HK-2 (cell line): Measurements from ENCODE around the gene PDE11A.
A peak's percentile ranks its signal among the peaks of the same experiment; 100 is the strongest.
"Not testable (repeated sequence)": the region's sequence is repeated elsewhere in the genome, so short reads cannot be mapped to it uniquely, and the experiment has no call there.

Experiments used
- DNase-seq: peaks from one replicate; pipeline ENCODE4 v3.0.0-alpha.2; 2018; ENCODE audit not compliant: unreplicated experiment

PDE11A gene

DNA sequence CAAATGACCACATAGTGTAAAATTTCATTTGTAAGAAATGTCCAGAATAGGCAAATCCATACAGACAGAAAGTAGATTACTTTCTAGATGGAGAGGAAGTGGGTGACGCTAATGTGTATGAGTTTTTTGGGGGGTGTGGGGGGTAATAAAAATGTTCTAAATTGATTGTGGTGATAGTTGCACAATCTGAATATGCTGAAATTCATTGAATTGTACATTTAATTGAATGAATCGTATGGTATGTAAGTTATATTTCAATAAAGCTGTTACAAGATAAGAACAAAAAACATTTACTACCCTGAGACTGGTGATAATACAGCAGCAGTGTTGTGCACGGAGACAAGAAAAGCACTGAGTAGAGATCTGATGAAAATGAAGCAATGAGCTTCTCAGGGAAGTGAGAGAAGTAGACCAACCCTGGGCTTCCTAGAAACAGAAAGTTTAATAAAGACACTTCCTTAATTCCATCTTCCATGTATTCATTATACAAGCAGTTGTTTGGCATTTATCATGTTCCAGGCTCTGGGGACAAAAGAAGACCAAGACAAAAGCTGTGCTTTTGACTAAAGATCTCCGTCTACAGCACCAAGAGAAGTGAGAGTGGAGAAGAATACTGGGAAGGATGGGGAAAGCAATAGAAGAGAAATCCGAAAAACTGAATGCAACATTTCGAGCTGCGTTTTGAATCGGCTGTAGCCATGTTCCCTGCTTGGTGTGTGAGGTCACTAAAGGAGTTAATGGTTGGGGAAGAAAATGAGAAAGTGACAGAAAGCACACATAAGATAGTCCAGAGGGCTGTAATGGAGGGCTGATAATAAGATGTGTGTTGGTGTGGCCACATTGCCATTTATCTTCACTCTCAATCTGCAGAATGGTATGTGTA, 1.8 kb upstream of the PDE11A start:
- no peak for DNase-seq

DNA sequence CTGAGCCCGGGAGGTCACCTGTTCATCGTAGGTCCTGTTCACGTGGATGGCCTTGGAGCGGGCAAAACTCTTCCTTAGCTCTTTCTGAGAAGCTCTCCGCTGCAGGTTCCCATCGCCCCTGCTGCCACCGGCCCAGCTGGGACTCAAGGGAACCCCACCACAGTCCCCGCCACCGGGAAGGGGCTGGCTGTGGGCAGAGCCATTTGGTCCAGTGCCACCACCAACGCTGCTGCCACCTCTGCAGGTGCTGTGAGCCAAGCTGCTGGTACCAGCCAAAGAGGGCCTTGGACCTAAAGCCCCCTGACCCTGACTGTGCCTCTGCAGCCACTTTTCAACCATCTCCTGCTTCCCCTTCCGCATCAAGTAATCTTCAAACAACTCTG, 586 bp downstream of the PDE11A start:
- DNase-seq = no peak

DNA sequence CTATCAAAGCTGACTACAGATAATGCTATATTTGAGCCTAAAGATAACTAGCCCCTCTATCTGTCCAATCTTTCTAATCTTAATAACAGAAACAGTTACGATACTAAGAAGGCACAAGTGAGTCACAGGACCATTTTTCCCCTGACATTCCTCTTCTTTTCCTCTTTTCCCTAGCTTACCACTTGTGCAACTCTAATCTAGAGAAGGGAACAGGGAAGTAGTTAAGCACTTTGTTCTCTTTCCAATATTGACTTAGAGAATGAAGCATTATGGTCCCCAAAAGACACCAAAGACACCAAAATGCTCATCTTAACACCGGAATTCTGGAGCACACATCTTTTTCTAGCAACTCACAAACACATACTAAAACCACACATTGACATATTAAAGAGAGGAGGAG, 1.8 kb downstream of the PDE11A start:
- DNase-seq = no peak

DNA sequence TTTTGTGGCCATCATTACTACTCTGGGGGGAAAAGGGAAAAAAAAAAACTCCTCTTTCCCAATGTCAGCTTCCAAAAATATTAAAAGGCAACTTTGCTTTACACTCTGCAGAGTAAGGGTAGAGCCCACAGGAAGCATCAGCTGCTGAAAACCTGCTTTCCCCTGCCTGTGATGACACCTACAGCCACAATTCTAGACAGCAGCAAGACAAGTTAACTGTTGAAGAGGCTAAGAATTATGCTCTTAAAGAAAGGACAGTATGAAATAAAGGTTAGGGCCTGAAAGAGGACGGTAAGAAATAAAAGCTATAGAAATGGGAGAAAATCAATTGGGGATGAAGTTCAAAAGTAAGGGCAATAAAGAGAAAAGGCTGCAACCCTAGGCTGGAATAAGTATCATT, 3.0 kb downstream of the PDE11A start:
- DNase-seq = no peak

DNA sequence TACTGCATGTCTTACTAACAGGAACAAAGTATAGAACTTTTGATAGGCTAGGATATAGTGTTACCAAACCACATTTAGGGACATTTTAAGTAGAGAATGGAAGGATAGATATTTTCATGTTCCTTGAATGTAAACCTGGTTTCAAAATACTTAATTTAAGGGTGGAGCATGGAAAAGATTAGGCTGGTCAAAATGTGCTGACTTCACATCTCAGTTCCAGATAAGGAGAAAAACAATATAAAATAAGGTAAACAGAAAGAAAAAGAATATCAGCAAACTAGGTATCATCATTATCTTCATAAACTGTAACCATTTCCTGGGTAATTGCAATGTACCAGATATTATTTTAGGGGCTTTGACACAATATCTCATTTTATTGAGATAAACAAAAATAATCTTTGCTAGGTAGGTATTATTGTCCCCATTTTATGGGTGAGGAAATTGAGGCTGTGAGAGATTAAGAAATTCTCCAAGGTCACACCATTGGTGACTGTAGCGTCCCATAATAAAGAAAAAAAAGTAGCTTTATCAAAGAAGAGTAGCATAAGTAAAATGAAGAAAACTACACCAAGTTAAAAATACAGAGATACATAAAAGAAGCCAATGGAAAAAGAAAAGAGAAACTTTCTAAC, 3.6 kb downstream of the PDE11A start:
- no peak for DNase-seq

DNA sequence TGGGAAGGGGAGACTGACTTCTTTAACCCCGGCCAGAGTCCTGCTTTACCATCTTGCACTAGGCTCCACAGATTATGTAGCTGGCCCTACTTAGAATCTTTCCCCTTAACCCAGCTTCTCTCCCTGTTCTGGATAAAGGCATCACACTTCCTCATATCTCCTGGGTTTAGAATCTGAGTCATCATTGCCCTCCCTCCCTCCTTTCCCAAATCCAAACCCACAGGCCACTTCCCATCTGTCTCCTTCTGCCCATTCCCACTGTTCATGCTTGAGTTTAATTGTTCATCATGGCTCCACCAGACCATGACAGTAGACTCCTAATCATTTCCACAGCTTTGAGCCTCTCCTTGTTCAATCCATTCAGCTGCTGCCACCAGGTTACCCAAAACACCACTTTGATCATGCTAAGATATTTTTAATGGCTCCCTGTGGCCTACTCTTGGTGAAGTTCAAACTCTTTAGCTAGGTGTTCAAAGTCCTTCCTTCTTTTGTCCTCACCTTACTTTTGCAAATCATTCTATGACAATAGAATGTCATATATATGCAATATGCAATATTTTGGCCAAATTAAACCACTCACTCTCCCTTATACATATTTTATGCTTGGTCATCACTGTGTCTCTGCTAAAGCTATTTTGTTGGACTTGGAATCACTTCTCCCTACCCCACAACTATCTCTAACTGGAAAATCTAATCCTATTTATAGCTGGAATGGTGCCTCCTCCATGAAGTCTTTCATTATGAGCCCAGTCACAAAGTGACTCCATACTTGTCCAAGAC, 5.5 kb downstream of the PDE11A start:
- DNase-seq = peak; percentile 60

DNA sequence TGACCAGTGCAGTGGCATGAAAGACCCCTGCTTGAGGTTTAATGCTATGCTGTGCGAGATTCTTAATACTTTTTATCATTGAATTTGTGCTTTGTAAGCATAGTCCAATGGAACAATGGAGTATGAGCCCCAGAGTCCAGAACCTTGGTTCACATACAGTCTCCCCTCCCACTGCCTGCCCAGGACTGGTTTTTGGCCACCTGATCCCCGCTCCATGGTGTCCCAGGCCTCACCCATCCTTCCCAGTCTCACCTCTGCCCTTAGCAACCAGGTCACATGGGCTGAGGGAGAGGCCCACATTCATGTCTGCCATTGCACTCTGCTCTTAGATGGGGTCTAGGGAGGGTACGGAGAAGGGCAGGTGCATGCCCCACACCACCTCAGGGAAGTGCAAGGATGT, 6.3 kb downstream of the PDE11A start:
- DNase-seq = no peak

DNA sequence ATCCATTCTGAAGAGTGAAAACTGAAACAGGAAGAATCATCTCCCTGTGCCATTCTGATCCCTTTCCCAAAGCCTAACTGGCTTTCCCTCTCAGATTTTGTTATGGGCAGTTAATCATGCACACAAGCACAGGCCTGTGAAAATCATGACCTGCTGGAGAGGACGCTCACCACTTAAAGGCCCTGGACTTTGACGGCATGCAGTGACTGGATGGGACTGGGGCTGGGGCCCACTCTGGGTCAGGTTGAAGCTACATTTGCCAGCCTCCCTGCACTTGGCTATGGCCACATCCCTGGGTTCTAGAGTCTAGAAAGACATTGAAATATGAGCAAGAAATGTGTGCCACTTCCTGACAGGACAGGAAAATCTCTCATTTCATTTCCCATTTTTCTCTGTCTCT, 12.9 kb downstream of the PDE11A start:
- DNase-seq = no peak

DNA sequence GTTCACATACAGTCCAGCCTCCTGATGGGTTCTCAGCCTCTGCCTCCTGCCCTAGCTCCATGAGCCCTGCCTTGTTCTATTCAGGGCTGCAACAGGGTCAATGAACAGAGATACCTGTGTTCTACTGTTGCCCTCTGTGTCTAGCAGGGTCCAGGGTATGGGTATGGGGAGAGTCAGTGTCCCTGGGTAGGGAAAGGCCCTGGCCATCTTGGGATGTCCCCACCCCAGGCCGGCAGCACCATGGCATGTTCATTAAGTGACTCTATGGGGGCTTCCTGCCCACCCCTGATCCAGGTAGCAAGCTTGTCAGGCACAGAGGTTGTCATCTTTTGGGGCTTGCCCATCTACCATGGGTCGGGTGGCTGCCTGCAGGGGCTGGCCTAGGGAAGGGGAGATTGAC, 13.5 kb downstream of the PDE11A start:
- no peak for DNase-seq

DNA sequence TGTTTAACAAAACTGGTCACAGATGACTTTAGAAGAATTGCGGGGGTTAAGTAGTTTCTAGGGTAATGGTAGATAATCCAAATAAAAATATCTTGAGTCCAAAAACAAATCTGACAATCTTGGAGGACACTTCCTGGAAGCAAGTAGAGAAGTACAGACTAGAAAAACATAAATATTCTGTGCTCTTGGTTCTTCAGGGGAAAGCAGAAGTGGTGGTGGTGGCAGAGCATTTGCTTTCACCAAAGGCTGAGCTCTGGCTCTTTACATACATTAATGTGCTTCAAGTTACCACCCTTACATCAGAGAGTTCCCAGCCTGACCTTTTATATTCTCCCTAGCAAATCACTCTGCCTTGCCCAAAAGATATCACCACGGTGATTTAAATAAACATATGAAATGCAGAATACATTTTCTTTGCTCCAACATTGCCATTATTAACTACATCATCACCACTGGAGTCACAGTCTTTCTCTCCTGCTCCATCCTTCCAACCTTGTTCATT, 15.3 kb downstream of the PDE11A start:
- no peak for DNase-seq

DNA sequence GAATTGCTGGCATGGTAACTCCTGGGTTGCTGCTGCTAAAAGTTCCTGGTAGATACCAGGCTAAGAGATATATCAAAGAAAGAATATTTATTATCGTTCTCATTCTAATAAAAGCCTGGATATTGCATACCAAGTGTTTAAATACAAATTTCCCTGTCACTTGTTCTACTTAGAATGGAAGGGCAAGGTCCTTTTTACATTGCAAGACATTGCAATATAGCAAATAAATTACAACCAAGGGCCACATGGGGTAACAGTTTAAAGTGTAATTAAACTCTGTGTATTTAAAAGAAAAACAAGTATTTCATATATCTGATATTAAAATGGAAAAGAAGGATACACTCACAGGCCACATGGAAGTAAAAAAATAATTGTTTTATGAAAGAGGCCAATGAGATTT, 16.2 kb downstream of the PDE11A start:
- DNase-seq = no peak

DNA sequence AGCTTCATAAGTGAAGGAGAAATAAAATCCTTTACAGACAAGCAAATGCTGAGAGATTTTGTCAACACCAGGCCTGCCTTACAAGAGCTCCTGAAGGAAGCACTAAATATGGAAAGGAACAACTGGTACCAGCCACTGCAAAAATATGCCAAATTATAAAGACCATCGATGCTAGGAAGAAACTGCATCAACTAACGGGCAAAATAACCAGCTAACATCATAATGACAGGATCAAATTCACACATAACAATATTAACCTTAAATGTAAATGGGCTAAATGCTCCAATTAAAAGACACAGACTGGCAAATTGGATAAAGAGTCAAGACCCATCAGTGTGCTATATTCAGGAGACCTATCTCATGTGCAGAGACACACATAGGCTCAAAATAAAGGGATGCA, 21.3 kb downstream of the PDE11A start:
- DNase-seq = not testable (repeated sequence)

DNA sequence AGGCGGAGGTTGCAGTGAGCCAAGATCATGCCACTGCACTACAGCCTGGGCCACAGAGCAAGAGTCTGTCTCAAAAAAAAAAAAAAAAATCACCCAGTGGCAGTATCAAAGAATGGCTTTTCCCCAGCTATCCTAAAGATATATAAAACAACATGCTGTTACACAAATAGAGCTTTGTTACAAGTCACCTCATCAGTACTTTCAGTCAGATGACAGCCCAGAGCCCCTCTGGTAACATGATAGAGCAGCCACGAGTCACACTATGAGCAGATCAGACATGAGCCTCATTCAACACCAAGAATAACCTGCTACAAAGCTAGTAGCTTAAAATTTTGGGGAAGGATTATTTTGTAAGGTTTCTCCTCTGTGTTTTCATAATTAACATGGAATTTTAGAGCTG, 25.2 kb downstream of the PDE11A start:
- DNase-seq = no peak

DNA sequence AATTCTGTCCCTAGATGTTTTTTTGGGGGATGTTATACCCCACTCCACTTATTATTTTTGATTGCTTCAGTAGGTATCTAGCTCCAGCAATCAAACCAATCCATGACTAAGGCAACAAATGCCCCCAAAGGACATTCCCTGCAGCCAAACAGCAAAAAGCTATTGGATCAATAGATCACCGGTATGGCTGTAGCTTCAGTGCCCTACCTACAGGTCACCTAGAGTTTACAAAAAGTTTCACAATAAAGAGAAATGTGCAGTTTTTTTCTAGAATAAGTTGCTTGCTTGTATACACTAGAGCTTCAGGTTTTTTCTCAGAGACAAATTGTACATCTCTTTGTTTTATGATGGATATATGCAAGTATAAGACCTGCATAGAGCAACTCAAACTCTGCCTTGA, 27.7 kb downstream of the PDE11A start:
- DNase-seq = no peak

DNA sequence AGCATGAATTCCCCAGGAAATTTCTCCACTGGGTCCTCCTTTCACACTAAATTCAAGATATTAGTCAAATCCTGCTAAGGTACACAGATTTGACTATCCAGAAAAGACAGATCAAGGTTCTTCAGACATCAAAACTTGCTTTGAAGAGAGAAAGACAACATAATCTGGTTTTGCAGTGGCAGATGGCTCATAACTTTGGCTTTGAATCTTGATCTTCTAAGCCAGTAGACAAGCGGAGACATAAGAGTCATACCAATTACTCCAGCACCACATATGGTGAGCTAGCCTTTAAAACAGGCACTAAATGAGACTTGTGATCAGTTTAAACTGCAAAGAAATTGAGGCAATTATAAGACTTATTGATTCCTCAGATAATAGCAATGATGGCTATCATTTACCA, 29.3 kb downstream of the PDE11A start:
- no peak for DNase-seq

DNA sequence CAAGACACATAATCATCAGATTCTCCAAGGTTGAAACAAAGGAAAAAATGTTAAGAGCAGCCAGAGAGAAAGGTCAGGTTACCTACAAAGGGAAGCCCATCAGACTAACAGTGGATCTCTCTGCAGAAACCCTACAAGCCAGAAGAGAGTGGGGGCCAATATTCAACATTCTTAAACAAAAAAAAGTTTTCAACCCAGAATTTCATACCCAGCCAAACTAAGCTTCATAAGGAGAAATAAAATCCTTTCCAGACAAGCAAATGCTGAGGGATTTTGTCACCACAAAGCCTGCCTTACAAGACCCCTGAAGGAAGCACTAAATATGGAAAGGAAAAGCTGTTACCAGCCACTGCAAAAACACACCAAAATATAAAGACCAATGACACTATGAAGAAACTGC, 39.0 kb downstream of the PDE11A start:
- not testable (repeated sequence) for DNase-seq

DNA sequence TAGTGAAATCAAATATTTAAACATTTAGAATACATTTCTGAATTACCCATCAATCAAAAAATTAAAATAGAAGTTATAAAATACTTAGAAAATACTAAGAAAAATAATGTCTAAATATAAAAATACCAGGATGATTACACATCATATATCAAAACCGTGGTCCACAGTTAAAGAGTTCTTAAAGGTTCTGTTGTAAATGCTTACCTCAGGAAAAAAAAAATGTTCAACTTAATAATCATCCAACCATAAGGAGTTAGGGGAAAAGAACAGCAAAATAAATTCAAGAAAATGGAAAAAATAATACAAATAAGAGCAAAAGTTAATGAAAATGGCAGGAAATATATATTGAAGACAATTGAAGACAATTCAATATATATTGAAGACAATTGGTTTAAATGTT, 43.2 kb downstream of the PDE11A start:
- no peak for DNase-seq

DNA sequence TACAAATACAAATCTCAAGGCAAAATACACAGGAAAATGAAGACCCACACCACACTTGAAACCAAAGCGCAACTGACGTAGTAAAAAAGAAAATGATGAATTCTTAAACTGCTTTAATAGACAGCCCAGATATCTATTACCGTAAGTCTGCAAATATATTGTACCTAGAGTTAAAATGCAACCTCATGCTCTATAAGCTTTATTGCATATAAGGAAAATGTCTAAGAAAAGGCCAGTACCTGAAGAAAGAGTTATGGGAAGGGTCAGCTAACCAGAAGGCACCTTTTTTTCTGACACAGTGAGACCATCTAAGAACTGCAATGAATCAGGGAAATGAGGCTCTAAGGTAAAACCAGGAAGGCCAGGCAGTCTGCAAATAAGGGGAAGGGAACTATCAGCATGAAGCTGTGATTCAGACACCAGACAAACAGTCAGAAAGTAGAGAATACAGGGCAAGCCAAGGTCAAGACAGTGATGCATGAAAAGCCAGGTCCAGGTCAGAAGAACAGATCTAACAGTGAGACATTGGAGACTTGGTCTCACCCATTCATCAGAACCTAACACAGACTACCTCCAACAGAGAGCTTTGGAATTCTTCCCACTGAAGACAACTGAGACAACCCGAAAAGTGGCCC, 46.9 kb downstream of the PDE11A start:
- DNase-seq = peak; percentile 20

DNA sequence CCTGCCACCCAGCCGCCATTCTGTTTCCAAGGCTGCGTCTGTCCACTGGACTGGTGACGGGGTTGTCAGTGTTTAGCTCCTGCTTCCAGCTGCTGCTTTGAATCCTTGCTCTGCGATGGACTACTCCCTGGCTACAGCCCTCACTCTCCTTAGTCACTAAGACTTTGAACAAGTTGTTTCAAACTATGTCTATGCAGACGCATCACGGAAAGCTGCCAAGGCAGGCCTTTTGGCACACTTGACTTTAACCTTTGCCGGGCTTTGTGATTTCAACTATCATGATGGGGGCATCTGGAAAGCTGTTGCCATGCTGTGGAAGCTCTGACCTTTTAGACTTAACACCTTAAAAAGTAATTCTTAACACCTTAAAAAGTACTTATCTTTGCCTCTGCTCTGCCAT, 54.4 kb downstream of the PDE11A start:
- DNase-seq = no peak

DNA sequence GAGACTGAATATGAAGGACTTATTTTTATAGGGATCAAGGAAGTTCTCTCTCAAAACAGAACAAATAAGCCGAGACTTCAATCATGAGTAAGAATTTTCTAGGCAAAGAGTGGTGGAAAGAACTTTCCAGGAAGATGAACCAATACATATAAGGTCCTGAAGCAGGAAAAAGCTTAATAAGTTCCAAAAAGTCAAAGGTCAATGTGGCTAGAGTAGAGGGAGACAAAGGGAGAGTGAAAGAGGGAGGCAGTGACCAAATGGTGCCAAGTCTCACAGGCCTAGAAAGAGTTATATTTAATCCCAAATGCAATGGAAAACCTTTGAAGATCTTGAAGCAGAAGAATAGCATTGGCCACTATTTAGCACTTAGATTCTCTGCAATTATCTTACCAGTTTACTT, 56.0 kb downstream of the PDE11A start:
- no peak for DNase-seq

DNA sequence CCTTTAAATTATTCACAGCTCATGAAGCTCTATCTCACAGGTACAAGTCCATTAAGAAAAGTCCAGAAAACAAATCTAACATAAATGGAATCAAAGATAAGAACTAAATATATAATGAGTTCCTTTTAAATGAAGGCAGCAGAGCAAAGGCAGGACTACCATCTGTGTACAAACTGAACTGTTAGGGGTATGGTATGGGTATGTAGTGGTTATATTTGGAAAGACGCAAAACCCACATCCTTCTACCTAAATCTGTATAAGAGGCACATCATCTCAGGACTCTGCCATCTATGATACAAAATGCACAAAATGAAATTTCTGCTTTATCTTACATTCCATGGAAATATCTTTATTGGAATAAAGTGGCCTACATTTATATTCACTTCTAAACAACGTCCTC, 59.9 kb downstream of the PDE11A start:
- DNase-seq = no peak

DNA sequence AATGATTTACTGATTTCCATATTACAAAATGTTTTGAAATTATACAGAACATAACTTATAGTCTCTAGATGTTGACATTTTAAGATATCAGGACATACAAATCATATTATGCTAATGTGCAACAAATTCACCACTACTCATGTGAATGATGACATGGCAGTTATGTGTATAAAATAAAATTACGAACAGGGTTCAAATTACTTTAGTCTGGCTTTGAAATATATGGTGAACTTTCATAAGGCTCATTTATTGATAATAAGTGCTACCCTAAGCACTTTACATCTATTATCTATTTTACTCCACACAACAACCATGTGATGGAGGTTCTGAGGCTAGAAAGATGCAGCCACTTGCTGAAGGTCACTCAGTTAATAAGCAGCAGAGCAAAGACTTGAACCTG, 62.8 kb downstream of the PDE11A start:
- no peak for DNase-seq
